Measurements from ENCODE around the gene WHRN. TPM values are rescaled to one million over a fixed set of nuclear protein-coding genes. Genes with fewer than 3 reads are reported as not detected.

Gene WHRN
- total and polyA plus RNA-seq, 2 donors (not counting 1 experiment from before 2014, with no cell fraction given): 19.4 to 95.7 TPM

DNA sequence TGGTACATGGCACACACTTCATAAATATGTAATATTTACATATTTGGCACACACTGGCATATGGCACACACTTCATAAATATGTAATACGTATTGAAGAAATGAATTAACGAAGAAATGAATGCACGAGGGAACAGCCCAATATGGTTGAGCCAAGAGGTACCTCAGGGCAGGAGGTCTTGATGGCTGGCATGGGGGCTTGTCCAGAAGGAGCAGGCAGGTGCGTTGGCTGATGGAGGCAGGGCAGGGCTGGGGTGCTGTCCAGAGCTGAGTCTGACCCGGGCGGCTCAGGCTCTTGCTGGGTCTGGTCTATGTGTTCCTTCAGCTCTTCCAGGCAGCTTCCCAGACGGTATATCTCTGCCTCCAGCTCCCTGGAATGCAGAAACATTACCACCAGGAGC, 143.7 kb downstream of the WHRN start:
- no peaks in the 10 kb centered on the region for H3K27me3 ChIP-seq (replicated peaks in 1 of 4; ENCODE audit: control extremely low read depth in 1 of 4, control insufficient read depth in 3 of 4, insufficient read depth in 4 of 4, low read length in 3 of 4)
- H3K4me2 ChIP-seq (replicated peaks; ENCODE audit: low read depth, low read length, poor library complexity, severe bottlenecking): no peak overlapping the region
- H3K9ac ChIP-seq (ENCODE audit: low read length): no peak overlapping the region
- 95% methylated on average over 7 of the region's 7 CpGs for WGBS (ENCODE audit: insufficient coverage)
- ChIA-PET CTCF (interaction anchor here (0.9 to 2.6 kb wide), 3 partner anchors 9 to 27 kb away, joined by 3 to 7 read pairs (median 6); partner anchors contain the start of gene AKNA), POLR2A (interaction anchor here (0.6 to 8.6 kb wide), 2 partner anchors 25 to 421 kb away, joined by 9 to 108 read pairs; partner anchors contain the start of gene AKNA)
- Mint-ChIP-seq H3K4me1 (peaks cover 47% of the 10 kb centered on the region), H3K27ac (peak overlapping the region; percentile 80), H3K4me3 (no peak overlapping the region), H3K27me3 (no peaks in the 10 kb centered on the region), H3K9me3 (ENCODE audit: insufficient read depth) (peaks cover 3% of the 10 kb centered on the region)
- peaks cover 83% of the 10 kb centered on the region for H3K79me2 ChIP-seq (ENCODE audit: control insufficient read depth, insufficient read depth, low read length)
- H3K4me3 ChIP-seq (ENCODE audit: control extremely low read depth in 1 of 5, extremely low read depth in 1 of 5, insufficient read depth in 1 of 5, low read depth in 2 of 5, low read length in 4 of 5): no peak overlapping the region
- DNase-seq (no peak), ATAC-seq (ENCODE audit: low read depth) (no peak)
- peak overlapping the region; percentile 26 to 75 for H3K27ac ChIP-seq (ENCODE audit: low read length in 2 of 2)
- H3K36me3 ChIP-seq (replicated peaks in 1 of 2; ENCODE audit: control extremely low read depth in 1 of 2, control insufficient read depth in 1 of 2, extremely low read depth in 1 of 2, insufficient read depth in 2 of 2, low read length in 1 of 2): peaks cover 13 to 93% of the 10 kb centered on the region in 2 experiments
- no peak overlapping the region for H2AFZ ChIP-seq (ENCODE audit: insufficient read depth, low read depth, low read length, poor library complexity, severe bottlenecking)
- H4K20me1 ChIP-seq (ENCODE audit: control insufficient read depth, insufficient read depth, low read length, poor library complexity, severe bottlenecking): peaks cover 58% of the 10 kb centered on the region
- H3K9me3 ChIP-seq (ENCODE audit: control extremely low read depth in 1 of 3, control insufficient read depth in 2 of 3, insufficient read depth in 1 of 3, low read length in 2 of 3): no peaks in the 10 kb centered on the region
- intact Hi-C loops (cut with micrococcal nuclease): loop anchor here (5.0 kb wide), 1 partner anchor 36 kb away; no protein-coding TSS in a partner anchor
- H3K4me1 ChIP-seq (ENCODE audit: control insufficient read depth in 2 of 2, insufficient read depth in 2 of 2, low read length in 2 of 2): peaks cover 39 to 51% of the 10 kb centered on the region in 2 donors
- TF ChIP-seq, protein P1, sequence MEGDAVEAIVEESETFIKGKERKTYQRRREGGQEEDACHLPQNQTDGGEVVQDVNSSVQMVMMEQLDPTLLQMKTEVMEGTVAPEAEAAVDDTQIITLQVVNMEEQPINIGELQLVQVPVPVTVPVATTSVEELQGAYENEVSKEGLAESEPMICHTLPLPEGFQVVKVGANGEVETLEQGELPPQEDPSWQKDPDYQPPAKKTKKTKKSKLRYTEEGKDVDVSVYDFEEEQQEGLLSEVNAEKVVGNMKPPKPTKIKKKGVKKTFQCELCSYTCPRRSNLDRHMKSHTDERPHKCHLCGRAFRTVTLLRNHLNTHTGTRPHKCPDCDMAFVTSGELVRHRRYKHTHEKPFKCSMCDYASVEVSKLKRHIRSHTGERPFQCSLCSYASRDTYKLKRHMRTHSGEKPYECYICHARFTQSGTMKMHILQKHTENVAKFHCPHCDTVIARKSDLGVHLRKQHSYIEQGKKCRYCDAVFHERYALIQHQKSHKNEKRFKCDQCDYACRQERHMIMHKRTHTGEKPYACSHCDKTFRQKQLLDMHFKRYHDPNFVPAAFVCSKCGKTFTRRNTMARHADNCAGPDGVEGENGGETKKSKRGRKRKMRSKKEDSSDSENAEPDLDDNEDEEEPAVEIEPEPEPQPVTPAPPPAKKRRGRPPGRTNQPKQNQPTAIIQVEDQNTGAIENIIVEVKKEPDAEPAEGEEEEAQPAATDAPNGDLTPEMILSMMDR (IDR thresholded peaks at IDR 0.05): no peak
- TF ChIP-seq EZH2 (IDR thresholded peaks at IDR 0.05; ENCODE audit: borderline replicate concordance, insufficient read depth, low read depth, low read length, poor library complexity, severe bottlenecking): no peak

- Histone ChIP-seq H3K9me3 (ENCODE audit: control extremely low read depth in 1 of 3, control insufficient read depth in 2 of 3, insufficient read depth in 1 of 3, low read length in 2 of 3) (no peaks in the 10 kb centered on the region), H3K36me3 (replicated peaks in 1 of 2; ENCODE audit: control extremely low read depth in 1 of 2, control insufficient read depth in 1 of 2, extremely low read depth in 1 of 2, insufficient read depth in 2 of 2, low read length in 1 of 2) (peaks cover 13 to 99% of the 10 kb centered on the region in 2 experiments), H3K9ac (ENCODE audit: low read length) (no peak overlapping the region), H3K27me3 (replicated peaks in 1 of 4; ENCODE audit: control extremely low read depth in 1 of 4, control insufficient read depth in 3 of 4, insufficient read depth in 4 of 4, low read length in 3 of 4) (no peaks in the 10 kb centered on the region), H3K4me2 (replicated peaks; ENCODE audit: low read depth, low read length, poor library complexity, severe bottlenecking) (no peak overlapping the region), H4K20me1 (ENCODE audit: control insufficient read depth, insufficient read depth, low read length, poor library complexity, severe bottlenecking) (peaks cover 70% of the 10 kb centered on the region), H3K4me3 (ENCODE audit: control extremely low read depth in 1 of 5, extremely low read depth in 1 of 5, insufficient read depth in 1 of 5, low read depth in 2 of 5, low read length in 4 of 5) (no peak overlapping the region), H2AFZ (ENCODE audit: insufficient read depth, low read depth, low read length, poor library complexity, severe bottlenecking) (no peak overlapping the region), H3K4me1 (ENCODE audit: control insufficient read depth in 2 of 2, insufficient read depth in 2 of 2, low read length in 2 of 2) (peaks cover 23 to 33% of the 10 kb centered on the region in 2 donors), H3K79me2 (ENCODE audit: control insufficient read depth, insufficient read depth, low read length) (peaks cover 87% of the 10 kb centered on the region), H3K27ac (ENCODE audit: low read length in 2 of 2) (peak overlapping the region in 1 of 2 donors; percentile 47)
- TF ChIP-seq, protein P1 (IDR thresholded peaks at IDR 0.05): no peak
- TF ChIP-seq EZH2 (IDR thresholded peaks at IDR 0.05; ENCODE audit: borderline replicate concordance, insufficient read depth, low read depth, low read length, poor library complexity, severe bottlenecking): no peak
- Mint-ChIP-seq H3K27me3 (no peaks in the 10 kb centered on the region), H3K27ac (peak overlapping the region; percentile 80), H3K9me3 (ENCODE audit: insufficient read depth) (peaks cover 2% of the 10 kb centered on the region), H3K4me3 (no peak overlapping the region), H3K4me1 (peaks cover 33% of the 10 kb centered on the region)
- DNase-seq: no peak
- CTCF ChIA-PET: no interaction called here
- ATAC-seq (ENCODE audit: low read depth): no peak
- POLR2A ChIA-PET: no interaction called here
- 100% methylated on average over 2 of the region's 7 CpGs for WGBS (ENCODE audit: insufficient coverage)
- intact Hi-C loops (cut with micrococcal nuclease): loop anchor here (5.0 kb wide), 1 partner anchor 38 kb away; no protein-coding TSS in a partner anchor
Measured at GRCh38 chr9:114359801-114360200, 145.5 kb downstream of the WHRN start.
